ENCODE results near the gene ITM2A. TPM values are rescaled to one million over a fixed set of nuclear protein-coding genes. Genes with fewer than 3 reads are reported as not detected.

Gene ITM2A
- total RNA-seq, 2 donors from 2014 or later = 13.7 to 26.5 TPM

- intact Hi-C loops (cut with DNase I, micrococcal nuclease) = no loop called here
- DNase-seq = no peak
- no peak for ATAC-seq
Observed at GRCh38 chrX:79330022-79330421, 37.1 kb downstream of the ITM2A start.

- peak; percentile 49 for ATAC-seq
- DNase-seq = no peak
Observed at GRCh38 chrX:79325263-79325958, 41.7 kb downstream of the ITM2A start.

More at GRCh38 chrX:79325263-79325958, 41.7 kb downstream of the ITM2A start:
- intact Hi-C loops (cut with DNase I, micrococcal nuclease) = no loop called here

Other genes with a start within 250 kb of the ITM2A start
- 1 to 10 TPM in 1 of 2 donors, under 1 TPM in 1; 0.46 to 1.1 TPM for gene GPR174, start 222.6 kb downstream of the ITM2A start, total RNA-seq

Measured in left colon (tissue), 2 donors.